Heart left ventricle (tissue), 13 donors: ENCODE data around the gene FAM3B.

ENCODE experiments used
- POLR2A ChIP-seq, 2 donors: fragments of 450-650 bp; IDR thresholded peaks; one replicate each; pipeline ENCODE4 v1.6.1; 2017; ENCODE audit warnings: antibody characterized with exemption in 2 of 2, mild to moderate bottlenecking in 2 of 2, moderate library complexity in 2 of 2
- TF ChIP-seq, protein P1 (sequence below), 12 donors: fragments of 200-600 bp; sonication (generic) in 4 of 12; IDR thresholded peaks; one replicate each; pipeline versions ENCODE4 v1.5.0 to v1.8.0; 2018 to 2022; ENCODE audit warnings: antibody characterized with exemption in 12 of 12, mild to moderate bottlenecking in 5 of 12
- donor health status: ischemic (EF 13 %, LVEDD 7.1; RV severe dilation, severe dysfunction).
- donor health status: DM: no; HTN: yes; CAD: no.
- donor health status: DM: no; HTN: no; CAD: no.
- donor health status: ischemic (EF 25% LVEDD 6.9; RV normal size, moderate dysfunction).
- donor health status: ischemic (EF 25% LVEDD 5.7; RV mildly dilated, moderate dysfunction).
- donor health status: ischemic (EF 35%, LVEDD 5.7; RV mildly dilated, moderate dysfunction).
- donor health status: nonischemic (EF 11% LVEDD 7.7; RV severe dilation, severe dysfunction).
- donor health status: DM: yes; HTN: yes; CAD: no.
- donor health status: PGD.
- donor health status: ischemic (EF 29% LVEDD 5.4; RV normal size, mild dysfunction).
- donor health status: nonischemic (EF 23%, LVEDD 6.1; RV moderate dilation, normal function).

- TF ChIP-seq, protein P1, sequence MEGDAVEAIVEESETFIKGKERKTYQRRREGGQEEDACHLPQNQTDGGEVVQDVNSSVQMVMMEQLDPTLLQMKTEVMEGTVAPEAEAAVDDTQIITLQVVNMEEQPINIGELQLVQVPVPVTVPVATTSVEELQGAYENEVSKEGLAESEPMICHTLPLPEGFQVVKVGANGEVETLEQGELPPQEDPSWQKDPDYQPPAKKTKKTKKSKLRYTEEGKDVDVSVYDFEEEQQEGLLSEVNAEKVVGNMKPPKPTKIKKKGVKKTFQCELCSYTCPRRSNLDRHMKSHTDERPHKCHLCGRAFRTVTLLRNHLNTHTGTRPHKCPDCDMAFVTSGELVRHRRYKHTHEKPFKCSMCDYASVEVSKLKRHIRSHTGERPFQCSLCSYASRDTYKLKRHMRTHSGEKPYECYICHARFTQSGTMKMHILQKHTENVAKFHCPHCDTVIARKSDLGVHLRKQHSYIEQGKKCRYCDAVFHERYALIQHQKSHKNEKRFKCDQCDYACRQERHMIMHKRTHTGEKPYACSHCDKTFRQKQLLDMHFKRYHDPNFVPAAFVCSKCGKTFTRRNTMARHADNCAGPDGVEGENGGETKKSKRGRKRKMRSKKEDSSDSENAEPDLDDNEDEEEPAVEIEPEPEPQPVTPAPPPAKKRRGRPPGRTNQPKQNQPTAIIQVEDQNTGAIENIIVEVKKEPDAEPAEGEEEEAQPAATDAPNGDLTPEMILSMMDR (IDR thresholded peaks at IDR 0.05): no peak
- no peak for TF ChIP-seq POLR2A (IDR thresholded peaks at IDR 0.05)
These were observed 27.2 kb upstream of the FAM3B start for GRCh38 chr21:41289431-41289830.
